ENCODE measurements around the gene CMIP. TPM values are rescaled to one million over a fixed set of nuclear protein-coding genes. Genes with fewer than 3 reads are reported as not detected.

Gene CMIP
- total RNA-seq, 3 donors from 2014 or later = 73.3 to 127 (median 79.8) TPM

DNA sequence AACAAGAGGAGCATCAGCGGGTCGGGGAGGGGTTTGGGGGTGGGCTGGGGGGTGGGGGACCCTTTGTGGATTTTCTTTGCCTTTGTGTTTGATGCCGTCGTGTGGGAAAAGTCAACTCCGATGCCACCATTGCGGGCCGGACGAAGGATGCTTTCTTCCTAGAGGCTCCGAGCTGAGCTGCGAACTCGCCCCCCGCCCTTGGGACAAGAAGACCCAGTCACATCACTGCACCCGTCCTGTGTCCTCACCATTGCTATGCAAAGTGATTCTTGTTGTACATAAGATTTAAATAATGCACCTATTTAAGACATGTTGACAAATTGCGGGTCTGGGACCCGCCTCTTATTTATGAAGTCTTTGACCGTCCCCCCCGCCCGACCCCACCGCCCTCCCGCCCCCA is 265.4 kb downstream of the CMIP start:
- Histone ChIP-seq H3K36me3 (ENCODE audit: low read depth) (no peaks in the 10 kb centered on the region), H3K9me3 (no peaks in the 10 kb centered on the region), H3K4me1 (ENCODE audit: low read depth) (peaks cover 25% of the 10 kb centered on the region), H3K4me3 (no peak overlapping the region)
- TF ChIP-seq, protein P1, sequence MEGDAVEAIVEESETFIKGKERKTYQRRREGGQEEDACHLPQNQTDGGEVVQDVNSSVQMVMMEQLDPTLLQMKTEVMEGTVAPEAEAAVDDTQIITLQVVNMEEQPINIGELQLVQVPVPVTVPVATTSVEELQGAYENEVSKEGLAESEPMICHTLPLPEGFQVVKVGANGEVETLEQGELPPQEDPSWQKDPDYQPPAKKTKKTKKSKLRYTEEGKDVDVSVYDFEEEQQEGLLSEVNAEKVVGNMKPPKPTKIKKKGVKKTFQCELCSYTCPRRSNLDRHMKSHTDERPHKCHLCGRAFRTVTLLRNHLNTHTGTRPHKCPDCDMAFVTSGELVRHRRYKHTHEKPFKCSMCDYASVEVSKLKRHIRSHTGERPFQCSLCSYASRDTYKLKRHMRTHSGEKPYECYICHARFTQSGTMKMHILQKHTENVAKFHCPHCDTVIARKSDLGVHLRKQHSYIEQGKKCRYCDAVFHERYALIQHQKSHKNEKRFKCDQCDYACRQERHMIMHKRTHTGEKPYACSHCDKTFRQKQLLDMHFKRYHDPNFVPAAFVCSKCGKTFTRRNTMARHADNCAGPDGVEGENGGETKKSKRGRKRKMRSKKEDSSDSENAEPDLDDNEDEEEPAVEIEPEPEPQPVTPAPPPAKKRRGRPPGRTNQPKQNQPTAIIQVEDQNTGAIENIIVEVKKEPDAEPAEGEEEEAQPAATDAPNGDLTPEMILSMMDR (IDR thresholded peaks at IDR 0.05) = no peak
- intact Hi-C loops (cut with DNase I, micrococcal nuclease) = no loop called here
- no peak for ATAC-seq
- no peak for DNase-seq

DNA sequence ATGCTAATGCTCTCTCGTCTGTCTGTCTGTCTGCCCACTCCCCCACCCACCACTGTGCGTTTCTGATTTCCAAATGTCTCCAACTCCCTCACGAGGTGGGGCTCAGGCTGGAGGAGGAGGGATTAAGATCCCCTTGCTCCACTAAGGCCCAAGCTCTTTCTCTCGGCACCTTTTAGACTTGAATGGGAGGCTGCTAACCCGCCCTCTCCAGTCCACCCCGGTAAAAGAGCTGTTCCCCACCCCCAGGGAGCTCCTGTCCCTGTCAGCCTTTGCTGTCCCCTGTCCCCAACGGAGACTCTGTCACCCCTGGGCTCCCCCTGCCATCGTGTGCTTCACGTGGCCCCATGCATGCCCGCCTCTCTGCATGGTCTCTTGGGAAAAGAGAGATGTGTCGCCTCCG is 266.0 kb downstream of the CMIP start:
- TF ChIP-seq, protein P1 (IDR thresholded peaks at IDR 0.05) = no peak
- Histone ChIP-seq H3K9me3 (no peaks in the 10 kb centered on the region), H3K4me3 (no peak overlapping the region), H3K4me1 (ENCODE audit: low read depth) (peaks cover 29% of the 10 kb centered on the region), H3K36me3 (ENCODE audit: low read depth) (no peaks in the 10 kb centered on the region)
- ATAC-seq = no peak
- DNase-seq = peak in 1 of 3 donors; percentile 21
- intact Hi-C loops (cut with DNase I, micrococcal nuclease) = no loop called here

DNA sequence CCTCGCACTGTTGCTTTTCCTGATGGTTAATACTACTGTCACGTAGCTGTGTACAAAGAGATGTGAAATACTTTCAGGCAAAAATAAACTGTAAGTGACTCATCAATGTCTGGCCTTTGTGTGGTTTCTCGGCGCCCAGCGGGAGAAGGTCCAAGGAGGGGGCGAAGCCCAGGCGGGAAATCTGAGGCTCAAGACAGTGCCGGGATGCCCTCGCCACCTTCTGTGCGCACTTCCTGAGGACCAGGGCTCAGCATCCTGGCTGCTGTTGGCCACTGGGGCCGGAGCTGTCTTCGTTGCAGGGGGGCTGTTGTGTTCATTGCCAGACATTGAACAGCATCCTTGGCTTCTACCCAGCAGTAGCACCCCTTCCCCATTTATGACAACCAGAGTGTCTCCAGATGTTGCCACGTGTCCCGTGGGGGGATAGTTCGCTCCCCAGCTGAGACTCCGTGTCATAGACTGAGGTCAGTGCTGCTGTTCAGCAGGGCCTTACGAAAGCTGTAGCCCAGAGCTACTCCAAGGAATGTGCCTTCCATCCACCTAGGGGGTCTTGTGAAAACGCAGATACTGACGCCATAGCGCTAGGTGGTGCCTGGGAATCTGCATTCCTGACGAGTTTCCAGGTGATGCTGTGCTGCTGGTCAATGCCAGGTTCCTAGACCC is 267.2 kb downstream of the CMIP start:
- no peaks in the 10 kb centered on the region for H3K9me3 ChIP-seq
- intact Hi-C loops (cut with DNase I, micrococcal nuclease) = no loop called here
- H3K4me3 ChIP-seq = no peak overlapping the region
- no peak for ATAC-seq
- no peaks in the 10 kb centered on the region for H3K36me3 ChIP-seq (ENCODE audit: low read depth)
- TF ChIP-seq, protein P1 (IDR thresholded peaks at IDR 0.05) = no peak
- peak in 1 of 3 donors; percentile 55 for DNase-seq
- H3K4me1 ChIP-seq (ENCODE audit: low read depth) = peaks cover 25% of the 10 kb centered on the region

DNA sequence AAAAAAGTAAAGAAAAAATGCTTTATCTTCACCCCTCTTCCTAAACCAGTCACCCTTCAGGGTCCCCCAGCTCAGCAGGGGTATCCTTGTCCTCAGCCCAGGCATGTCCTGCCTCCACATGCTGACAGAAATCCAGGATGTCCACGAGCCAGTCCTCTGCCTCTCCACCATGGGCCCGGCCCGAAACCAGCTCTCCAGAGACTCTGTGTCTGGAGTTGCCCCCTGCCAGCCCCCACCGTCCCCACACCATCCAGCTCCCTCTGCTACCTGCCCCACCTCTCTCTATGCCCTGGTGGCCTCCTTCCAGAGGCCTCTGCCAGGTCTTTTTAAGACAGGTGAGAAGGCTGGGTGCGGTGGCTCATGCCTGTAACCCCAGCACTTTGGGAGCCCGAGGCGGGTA is 268.1 kb downstream of the CMIP start:
- H3K36me3 ChIP-seq (ENCODE audit: low read depth) = no peaks in the 10 kb centered on the region
- TF ChIP-seq, protein P1 (IDR thresholded peaks at IDR 0.05) = no peak
- H3K9me3 ChIP-seq = no peaks in the 10 kb centered on the region
- peaks cover 19% of the 10 kb centered on the region for H3K4me1 ChIP-seq (ENCODE audit: low read depth)
- ATAC-seq = no peak
- H3K4me3 ChIP-seq = no peak overlapping the region
- intact Hi-C loops (cut with DNase I, micrococcal nuclease) = no loop called here
- DNase-seq = no peak

DNA sequence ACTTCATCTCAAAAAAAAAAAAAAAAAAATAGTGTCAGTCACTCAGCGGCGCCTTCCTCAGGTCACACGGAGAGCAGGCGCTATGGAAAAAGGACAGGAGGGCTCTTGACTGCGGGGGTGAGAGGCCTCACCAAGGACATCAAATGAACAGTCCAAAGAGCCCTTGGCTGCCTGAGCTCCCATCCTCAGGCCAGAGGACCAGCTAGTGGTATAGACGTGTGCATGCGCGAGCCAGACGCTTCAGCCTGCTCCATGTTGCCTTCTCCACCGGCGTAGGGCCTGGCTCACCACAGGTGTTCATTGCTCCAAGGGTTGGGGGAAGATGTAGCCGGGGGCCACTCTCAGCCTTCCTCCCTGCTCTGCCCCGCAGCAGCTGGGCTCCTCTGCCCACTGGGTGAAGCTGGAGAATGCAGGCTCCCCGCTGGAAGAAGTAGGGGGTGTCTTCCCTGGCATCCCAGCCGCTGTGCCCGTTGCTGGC is 268.7 kb downstream of the CMIP start:
- no peaks in the 10 kb centered on the region for H3K36me3 ChIP-seq (ENCODE audit: low read depth)
- H3K4me3 ChIP-seq = no peak overlapping the region
- H3K4me1 ChIP-seq (ENCODE audit: low read depth) = peaks cover 12% of the 10 kb centered on the region
- intact Hi-C loops (cut with DNase I, micrococcal nuclease) = no loop called here
- TF ChIP-seq, protein P1 (IDR thresholded peaks at IDR 0.05) = no peak
- ATAC-seq (no peak), DNase-seq (no peak)
- no peaks in the 10 kb centered on the region for H3K9me3 ChIP-seq

All from mucosa of descending colon (tissue), 3 donors.